ENCODE data around the gene RPL27. TPM values are rescaled to one million over a fixed set of nuclear protein-coding genes. Genes with fewer than 3 reads are reported as not detected.

Gene RPL27
- polyA plus RNA-seq, 3 donors: 1,375 to 1,510 (median 1,475) TPM

GRCh38 chr17:43043307-43043706 is 45.1 kb downstream of the RPL27 start:
- no peak for DNase-seq (ENCODE audit: low read depth in 3 of 3, low spot score in 2 of 3)

GRCh38 chr17:43044024-43044423 is 45.8 kb downstream of the RPL27 start:
- DNase-seq (ENCODE audit: low read depth in 3 of 3, low spot score in 2 of 3): no peak

GRCh38 chr17:43051969-43052368 is 53.8 kb downstream of the RPL27 start:
- no peak for DNase-seq (ENCODE audit: low read depth in 3 of 3, low spot score in 2 of 3)

Other genes with a start within 250 kb of the RPL27 start
- gene RAMP2, start 237.2 kb upstream of the RPL27 start, polyA plus RNA-seq (ENCODE audit: insufficient read length in 3 of 3): 10 to 100 TPM; 87.3 to 96.7 (median 92.2) TPM
- 100 to 1,000 TPM in 1 of 3 donors, 10 to 100 TPM in 2; 95.3 to 105 (median 97.8) TPM for gene VPS25, start 225.0 kb upstream of the RPL27 start, polyA plus RNA-seq (ENCODE audit: insufficient read length in 3 of 3)
- 10 to 100 TPM in 2 of 3 donors, 1 to 10 TPM in 1; 8.7 to 11.2 (median 11.0) TPM for gene WNK4, start 217.8 kb upstream of the RPL27 start, polyA plus RNA-seq (ENCODE audit: insufficient read length in 3 of 3)
- 100 to 1,000 TPM; 162 to 191 (median 178) TPM for gene COA3, start 199.7 kb upstream of the RPL27 start, polyA plus RNA-seq (ENCODE audit: insufficient read length in 3 of 3)
- 1 to 10 TPM; 1.6 to 2.0 (median 1.7) TPM for gene CNTD1, start 199.6 kb upstream of the RPL27 start, polyA plus RNA-seq (ENCODE audit: insufficient read length in 3 of 3)
- gene BECN1, start 174.1 kb upstream of the RPL27 start, polyA plus RNA-seq (ENCODE audit: insufficient read length in 3 of 3): 10 to 100 TPM; 74.8 to 80.9 (median 78.8) TPM
- 100 to 1,000 TPM; 109 to 116 (median 114) TPM for gene PSME3, start 165.0 kb upstream of the RPL27 start, polyA plus RNA-seq (ENCODE audit: insufficient read length in 3 of 3)
- gene AOC2, start 153.8 kb upstream of the RPL27 start, polyA plus RNA-seq (ENCODE audit: insufficient read length in 3 of 3): under 1 TPM; 0.74 to 0.82 (median 0.80) TPM
- 1 to 10 TPM; 4.8 to 6.2 (median 5.3) TPM for gene AOC3, start 147.2 kb upstream of the RPL27 start, polyA plus RNA-seq (ENCODE audit: insufficient read length in 3 of 3)
- 1 to 10 TPM; 4.3 to 7.0 (median 6.5) TPM for gene G6PC1, start 97.6 kb upstream of the RPL27 start, polyA plus RNA-seq (ENCODE audit: insufficient read length in 3 of 3)
- gene AARSD1, start 34.0 kb upstream of the RPL27 start, polyA plus RNA-seq (ENCODE audit: insufficient read length in 3 of 3): 10 to 100 TPM; 53.2 to 55.5 (median 54.0) TPM
- 1 to 10 TPM; 1.8 to 2.3 (median 1.9) TPM for gene PTGES3L, start 18.3 kb upstream of the RPL27 start, polyA plus RNA-seq (ENCODE audit: insufficient read length in 3 of 3)
- 10 to 100 TPM; 15.9 to 16.6 (median 16.5) TPM for gene RUNDC1, start 17.9 kb upstream of the RPL27 start, polyA plus RNA-seq (ENCODE audit: insufficient read length in 3 of 3)
- 10 to 100 TPM in 2 of 3 donors, 1 to 10 TPM in 1; 9.2 to 12.7 (median 10.5) TPM for gene IFI35, start 8.4 kb downstream of the RPL27 start, polyA plus RNA-seq (ENCODE audit: insufficient read length in 3 of 3)
- 100 to 1,000 TPM; 125 to 133 (median 133) TPM for gene VAT1, start 24.0 kb downstream of the RPL27 start, polyA plus RNA-seq (ENCODE audit: insufficient read length in 3 of 3)
- 1 to 10 TPM; 3.1 to 4.0 (median 3.5) TPM for gene RND2, start 26.8 kb downstream of the RPL27 start, polyA plus RNA-seq (ENCODE audit: insufficient read length in 3 of 3)
- gene BRCA1, start 126.9 kb downstream of the RPL27 start, polyA plus RNA-seq (ENCODE audit: insufficient read length in 3 of 3): 10 to 100 TPM; 14.3 to 20.5 (median 20.2) TPM
- 100 to 1,000 TPM; 121 to 135 (median 125) TPM for gene NBR1, start 172.8 kb downstream of the RPL27 start, polyA plus RNA-seq (ENCODE audit: insufficient read length in 3 of 3)
- gene TMEM106A, start 213.5 kb downstream of the RPL27 start, polyA plus RNA-seq (ENCODE audit: insufficient read length in 3 of 3): 10 to 100 TPM; 13.0 to 18.4 (median 15.2) TPM
- gene CCDC200, start 230.2 kb downstream of the RPL27 start, polyA plus RNA-seq (ENCODE audit: insufficient read length in 3 of 3): 1 to 10 TPM; 5.7 to 7.2 (median 6.2) TPM
- gene RNU2-1, start 235.6 kb downstream of the RPL27 start, polyA plus RNA-seq (ENCODE audit: insufficient read length in 3 of 3): 1 to 10 TPM in 1 of 3 donors, not detected in 2; 1.1 TPM

Data from right renal cortex interstitium (tissue), 3 donors.